ENCODE measurements around the gene HBB.

The HBB gene

DNA sequence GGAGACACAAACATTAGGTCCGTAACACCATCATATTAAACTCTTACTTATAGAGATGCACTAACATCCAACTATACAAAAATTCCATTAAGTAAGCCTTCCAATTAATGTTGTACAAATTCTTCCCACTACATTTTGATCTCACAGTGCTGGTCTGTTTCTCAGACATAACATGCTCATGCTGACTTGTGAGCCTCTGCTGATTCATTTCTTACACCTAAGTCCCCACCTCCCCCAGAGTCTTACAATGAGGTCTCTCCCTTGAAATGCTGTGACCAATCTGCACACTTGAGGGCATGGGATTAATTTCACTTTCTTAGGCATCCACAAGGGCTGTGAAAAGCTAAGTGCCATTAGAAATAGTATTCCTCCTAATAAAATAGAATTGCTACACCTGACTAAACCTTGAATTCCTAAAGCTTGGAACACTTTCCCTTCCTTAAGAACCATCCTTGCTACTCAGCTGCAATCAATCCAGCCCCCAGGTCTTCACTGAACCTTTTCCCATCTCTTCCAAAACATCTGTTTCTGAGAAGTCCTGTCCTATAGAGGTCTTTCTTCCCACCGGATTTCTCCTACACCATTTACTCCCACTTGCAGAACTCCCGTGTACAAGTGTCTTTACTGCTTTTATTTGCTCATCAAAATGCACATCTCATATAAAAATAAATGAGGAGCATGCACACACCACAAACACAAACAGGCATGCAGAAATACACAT is 20.8 kb upstream of the HBB start:
- Histone ChIP-seq H3K4me3 (ENCODE audit: low read depth, low read length) (no peak overlapping the region), H3K4me1 (ENCODE audit: control insufficient read depth, insufficient read depth, low read length) (no peaks in the 10 kb centered on the region), H3K27ac (ENCODE audit: extremely low read depth, low read depth, low read length) (no peak overlapping the region), H3K9me3 (ENCODE audit: control insufficient read depth, insufficient read depth, low read depth, low read length) (no peaks in the 10 kb centered on the region), H3K36me3 (ENCODE audit: control insufficient read depth in 2 of 2, insufficient read depth in 1 of 2, low read length in 2 of 2) (no peaks in the 10 kb centered on the region)
- ChIA-PET POLR2A (no interaction called here), CTCF (no interaction called here)
- TF ChIP-seq REPIN1 (tag by site-specific recombination; IDR thresholded peaks at IDR 0.05; ENCODE audit: low read depth) (no peak), ZNF664 (tag by site-specific recombination; IDR thresholded peaks at IDR 0.05) (no peak)
- TF ChIP-seq, protein P1, sequence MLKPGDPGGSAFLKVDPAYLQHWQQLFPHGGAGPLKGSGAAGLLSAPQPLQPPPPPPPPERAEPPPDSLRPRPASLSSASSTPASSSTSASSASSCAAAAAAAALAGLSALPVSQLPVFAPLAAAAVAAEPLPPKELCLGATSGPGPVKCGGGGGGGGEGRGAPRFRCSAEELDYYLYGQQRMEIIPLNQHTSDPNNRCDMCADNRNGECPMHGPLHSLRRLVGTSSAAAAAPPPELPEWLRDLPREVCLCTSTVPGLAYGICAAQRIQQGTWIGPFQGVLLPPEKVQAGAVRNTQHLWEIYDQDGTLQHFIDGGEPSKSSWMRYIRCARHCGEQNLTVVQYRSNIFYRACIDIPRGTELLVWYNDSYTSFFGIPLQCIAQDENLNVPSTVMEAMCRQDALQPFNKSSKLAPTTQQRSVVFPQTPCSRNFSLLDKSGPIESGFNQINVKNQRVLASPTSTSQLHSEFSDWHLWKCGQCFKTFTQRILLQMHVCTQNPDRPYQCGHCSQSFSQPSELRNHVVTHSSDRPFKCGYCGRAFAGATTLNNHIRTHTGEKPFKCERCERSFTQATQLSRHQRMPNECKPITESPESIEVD (tag by site-specific recombination; IDR thresholded peaks at IDR 0.05), result no peak

DNA sequence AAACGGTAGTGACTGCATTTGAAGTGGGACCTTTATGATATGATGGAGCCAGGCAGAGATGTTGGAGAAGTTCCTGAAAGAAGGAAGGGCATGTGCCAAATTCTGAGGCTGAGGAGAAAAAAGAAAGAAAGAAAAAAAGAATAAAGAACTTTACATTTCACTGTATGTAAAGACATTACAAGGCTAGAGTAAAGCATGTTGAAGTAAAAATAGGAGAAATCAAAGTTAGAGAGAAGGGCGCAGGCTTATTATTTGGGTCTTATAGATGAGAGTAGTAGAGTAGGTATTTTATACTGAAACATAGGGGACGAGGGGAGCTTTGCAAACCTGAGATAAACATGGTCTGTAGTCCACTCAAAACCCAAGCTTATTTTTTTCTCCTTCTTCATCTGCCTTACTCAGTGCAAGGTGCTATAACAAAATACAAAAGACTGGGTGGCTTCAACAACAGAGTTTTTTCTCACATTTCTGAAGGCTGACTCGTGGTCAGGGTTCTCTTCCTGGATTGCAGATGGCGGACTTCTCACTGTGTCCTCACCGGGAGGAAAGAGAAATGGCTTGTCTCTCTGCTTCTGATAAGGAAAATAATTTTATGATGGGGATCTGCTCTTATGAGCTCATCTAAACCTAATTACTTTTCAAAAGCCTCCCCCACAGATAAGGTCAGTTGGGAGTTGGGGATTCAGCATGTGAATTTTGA is 20.1 kb upstream of the HBB start:
- TF ChIP-seq IKZF3 (tag by site-specific recombination; IDR thresholded peaks at IDR 0.05) (no peak), ZNF146 (tag by site-specific recombination; IDR thresholded peaks at IDR 0.05) (no peak), ZNF292 (tag by site-specific recombination; IDR thresholded peaks at IDR 0.05; ENCODE audit: borderline replicate concordance, low read depth) (no peak), ZNF76 (tag by site-specific recombination; IDR thresholded peaks at IDR 0.05; ENCODE audit: borderline replicate concordance, low read depth) (no peak), ZNF843 (tag by site-specific recombination; IDR thresholded peaks at IDR 0.05) (no peak), ZNF114 (tag by site-specific recombination; IDR thresholded peaks at IDR 0.05) (no peak), ZNF202 (tag by site-specific recombination; IDR thresholded peaks at IDR 0.05; ENCODE audit: borderline replicate concordance) (no peak), ZBTB20 (tag by site-specific recombination; IDR thresholded peaks at IDR 0.05) (no peak)
- POLR2A ChIA-PET, result no interaction called here
- CTCF ChIA-PET, result no interaction called here
- Histone ChIP-seq H3K36me3 (ENCODE audit: control insufficient read depth in 2 of 2, insufficient read depth in 1 of 2, low read length in 2 of 2) (no peaks in the 10 kb centered on the region), H3K9me3 (ENCODE audit: control insufficient read depth, insufficient read depth, low read depth, low read length) (no peaks in the 10 kb centered on the region), H3K4me1 (ENCODE audit: control insufficient read depth, insufficient read depth, low read length) (no peaks in the 10 kb centered on the region), H3K27ac (ENCODE audit: extremely low read depth, low read depth, low read length) (no peak overlapping the region), H3K4me3 (ENCODE audit: low read depth, low read length) (no peak overlapping the region)

DNA sequence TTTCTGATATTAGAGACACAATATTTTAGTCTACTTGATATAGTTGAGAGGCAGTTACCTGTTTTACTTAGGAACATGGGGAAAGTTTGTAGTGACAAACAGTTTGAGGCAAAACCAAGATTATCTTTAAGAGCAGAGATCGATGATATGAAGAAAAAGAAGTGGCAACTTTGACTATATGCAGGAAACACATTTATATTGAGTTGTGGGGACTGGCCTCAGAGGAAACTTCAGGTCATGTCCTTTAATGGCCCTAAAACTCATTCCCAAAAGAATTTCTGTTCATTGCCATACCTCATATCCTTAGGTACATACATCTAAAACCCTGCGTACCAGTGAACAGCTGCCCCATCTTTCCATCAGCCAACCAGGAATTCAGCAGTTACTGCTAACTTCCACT is 18.3 kb upstream of the HBB start:
- no peak overlapping the region for H3K4me3 ChIP-seq (ENCODE audit: low read depth, low read length)
- H3K4me1 ChIP-seq (ENCODE audit: control insufficient read depth, insufficient read depth, low read length), result no peaks in the 10 kb centered on the region
- ChIA-PET POLR2A (no interaction called here), CTCF (no interaction called here)
- H3K27ac ChIP-seq (ENCODE audit: extremely low read depth, low read depth, low read length), result no peak overlapping the region
- no peaks in the 10 kb centered on the region for H3K9me3 ChIP-seq (ENCODE audit: control insufficient read depth, insufficient read depth, low read depth, low read length)
- TF ChIP-seq ZNF341 (tag by site-specific recombination; IDR thresholded peaks at IDR 0.05; ENCODE audit: low read depth) (no peak), ZNF274 (IDR thresholded peaks at IDR 0.05; ENCODE audit: low read length) (no peak), ZNF274 (tag by site-specific recombination; IDR thresholded peaks at IDR 0.05; ENCODE audit: borderline replicate concordance) (no peak), OVOL3 (tag by site-specific recombination; IDR thresholded peaks at IDR 0.05) (no peak), ZNF324 (tag by site-specific recombination; IDR thresholded peaks at IDR 0.05) (no peak), ZNF768 (tag by site-specific recombination; IDR thresholded peaks at IDR 0.05) (no peak), ZNF530 (tag by site-specific recombination; IDR thresholded peaks at IDR 0.05; ENCODE audit: low read depth) (no peak), ZNF211 (tag by site-specific recombination; IDR thresholded peaks at IDR 0.05; ENCODE audit: low read depth) (no peak), KLF9 (tag by site-specific recombination; IDR thresholded peaks at IDR 0.05; ENCODE audit: low read depth) (no peak), ZNF114 (tag by site-specific recombination; IDR thresholded peaks at IDR 0.05) (no peak), KLF1 (tag by site-specific recombination; IDR thresholded peaks at IDR 0.05) (no peak), ZNF184 (tag by site-specific recombination; IDR thresholded peaks at IDR 0.05) (no peak), KLF16 (tag by site-specific recombination; IDR thresholded peaks at IDR 0.05) (no peak), HOXA7 (CRISPR knock-in tag; IDR thresholded peaks at IDR 0.05; ENCODE audit: borderline replicate concordance) (no peak), ZFP3 (tag by site-specific recombination; IDR thresholded peaks at IDR 0.05; ENCODE audit: low read depth) (no peak), TRIM28 (IDR thresholded peaks at IDR 0.05; ENCODE audit: borderline replicate concordance, low read length) (no peak)
- no peaks in the 10 kb centered on the region for H3K36me3 ChIP-seq (ENCODE audit: control insufficient read depth in 2 of 2, insufficient read depth in 1 of 2, low read length in 2 of 2)
